Immature natural killer cell (primary cell): ENCODE results near the gene TBC1D16. TPM values are rescaled to one million over a fixed set of nuclear protein-coding genes. Genes with fewer than 3 reads are reported as not detected.
"Not testable (repeated sequence)": the region's sequence is repeated elsewhere in the genome, so short reads cannot be mapped to it uniquely, and the experiment has no call there.

ENCODE experiments used
- DNase-seq, 3 donors: peaks; one replicate each; pipeline ENCODE4 v3.0.0; 2022; ENCODE audit warnings: mixed read lengths in 1 of 3
- H3K27ac Mint-ChIP-seq, 6 donors: one replicate each; pipeline ENCODE4 v1.8.0; 2020; ENCODE audit warnings: mixed read lengths in 6 of 6, mild to moderate bottlenecking in 5 of 6, inconsistent platforms in 4 of 6, moderate library complexity in 3 of 6
- H3K27me3 Mint-ChIP-seq, 3 donors: one replicate each; pipeline ENCODE4 v1.8.0; 2020 to 2021; ENCODE audit warnings: low read depth in 3 of 3, mild to moderate bottlenecking in 3 of 3, mixed read lengths in 3 of 3, moderate library complexity in 3 of 3, inconsistent platforms in 1 of 3
- H3K36me3 Mint-ChIP-seq, 3 donors: one replicate each; pipeline ENCODE4 v1.8.0; 2020; ENCODE audit warnings: mixed read lengths in 3 of 3, inconsistent platforms in 2 of 3, mild to moderate bottlenecking in 2 of 3
- H3K4me1 Mint-ChIP-seq, 2 donors: one replicate each; pipeline ENCODE4 v1.8.0; 2020; ENCODE audit warnings: inconsistent platforms in 2 of 2, mild to moderate bottlenecking in 2 of 2, mixed read lengths in 2 of 2, moderate library complexity in 1 of 2
- H3K4me3 Mint-ChIP-seq, 5 donors: one replicate each; pipeline ENCODE4 v1.8.0; 2020; ENCODE audit warnings: mild to moderate bottlenecking in 5 of 5, mixed read lengths in 5 of 5, inconsistent platforms in 3 of 5, moderate library complexity in 3 of 5
- H3K9me3 Mint-ChIP-seq, 6 donors: one replicate each; pipeline ENCODE4 v1.8.0; 2020; ENCODE audit warnings: mild to moderate bottlenecking in 6 of 6, mixed read lengths in 6 of 6, inconsistent platforms in 4 of 6, moderate library complexity in 3 of 6
- polyA plus RNA-seq, 3 donors: library from polyadenylated mRNA; unstranded; fragments of 300-500 nt; fragmentation: Illumina TruSeq; gene quantifications; one replicate each; pipeline ENCODE4 v1.2.3, GENCODE V29; 2021

The TBC1D16 gene
- polyA plus RNA-seq, 3 donors from 2014 or later: 0.27 TPM; not detected in 2

- no peak for DNase-seq
- H3K9me3 Mint-ChIP-seq: no peaks in the 10 kb centered on the region
- H3K4me1 Mint-ChIP-seq: peaks cover 36 to 37% of the 10 kb centered on the region in 2 donors
- H3K36me3 Mint-ChIP-seq: no peaks in the 10 kb centered on the region
- peaks cover 5 to 16% (median 6%) of the 10 kb centered on the region in 3 donors for H3K27me3 Mint-ChIP-seq
- H3K4me3 Mint-ChIP-seq: no peak overlapping the region
- H3K27ac Mint-ChIP-seq: peak overlapping the region in 2 of 6 donors; percentile 39 to 60
These were observed 35.5 kb downstream of the TBC1D16 start for GRCh38 chr17:80000136-80000535.

- Mint-ChIP-seq H3K4me3 (peak overlapping the region; percentile 72 to 85 (median 81)), H3K9me3 (no peaks in the 10 kb centered on the region), H3K27ac (peak overlapping the region; percentile 93 to 99 (median 96)), H3K27me3 (peaks cover 9 to 25% (median 13%) of the 10 kb centered on the region in 3 donors), H3K36me3 (no peaks in the 10 kb centered on the region), H3K4me1 (peaks cover 52 to 53% of the 10 kb centered on the region in 2 donors)
- DNase-seq: peak; percentile 88 to 89 (median 89)
These were observed 38.5 kb downstream of the TBC1D16 start for GRCh38 chr17:79997011-79997660.

- peak; percentile 31 to 51 (median 44) for DNase-seq
- peaks cover 9 to 25% (median 13%) of the 10 kb centered on the region in 3 donors for H3K27me3 Mint-ChIP-seq
- H3K4me3 Mint-ChIP-seq: peak overlapping the region; percentile 72 to 85 (median 81)
- H3K36me3 Mint-ChIP-seq: no peaks in the 10 kb centered on the region
- peaks cover 53% of the 10 kb centered on the region in 2 donors for H3K4me1 Mint-ChIP-seq
- peak overlapping the region; percentile 93 to 99 (median 96) for H3K27ac Mint-ChIP-seq
- no peaks in the 10 kb centered on the region for H3K9me3 Mint-ChIP-seq
These were observed 39.4 kb downstream of the TBC1D16 start for GRCh38 chr17:79996291-79996690.

- Mint-ChIP-seq H3K4me1 (peaks cover 53 to 56% of the 10 kb centered on the region in 2 donors), H3K36me3 (no peaks in the 10 kb centered on the region), H3K9me3 (no peaks in the 10 kb centered on the region), H3K27ac (peak overlapping the region in 5 of 6 donors; percentile 94 to 99 (median 97)), H3K4me3 (peak overlapping the region in 4 of 5 donors; percentile 26 to 85 (median 80)), H3K27me3 (peaks cover 9 to 25% (median 14%) of the 10 kb centered on the region in 3 donors)
- no peak for DNase-seq
These were observed 40.0 kb downstream of the TBC1D16 start for GRCh38 chr17:79995696-79996095.

- Mint-ChIP-seq H3K4me1 (peaks cover 53 to 56% of the 10 kb centered on the region in 2 donors), H3K4me3 (peak overlapping the region in 4 of 5 donors; percentile 10 to 42 (median 28))
These were observed 41.1 kb downstream of the TBC1D16 start for GRCh38 chr17:79994602-79995001.

GRCh38 chr17:79994228-79994569 is 41.5 kb downstream of the TBC1D16 start:
- not testable (repeated sequence) for DNase-seq, H3K4me3 Mint-ChIP-seq, H3K9me3 Mint-ChIP-seq, H3K36me3 Mint-ChIP-seq
- peak overlapping the region in 2 of 6 donors; percentile 16 to 94 for H3K27ac Mint-ChIP-seq
- peaks cover 53 to 55% of the 10 kb centered on the region in 2 donors for H3K4me1 Mint-ChIP-seq
- peaks cover 11 to 25% (median 14%) of the 10 kb centered on the region in 3 donors for H3K27me3 Mint-ChIP-seq

More at GRCh38 chr17:79994602-79995001, 41.1 kb downstream of the TBC1D16 start:
- Mint-ChIP-seq H3K27ac (peak overlapping the region in 3 of 6 donors; percentile 26 to 94 (median 64)), H3K27me3 (peaks cover 11 to 25% (median 14%) of the 10 kb centered on the region in 3 donors), H3K36me3 (no peaks in the 10 kb centered on the region), H3K9me3 (no peaks in the 10 kb centered on the region)
- no peak for DNase-seq

- no peak overlapping the region for H3K4me3 Mint-ChIP-seq
- no peak for DNase-seq
- peaks cover 51 to 53% of the 10 kb centered on the region in 2 donors for H3K4me1 Mint-ChIP-seq
These were observed 42.1 kb downstream of the TBC1D16 start for GRCh38 chr17:79993390-79994227.

GRCh38 chr17:79992649-79993389 is 42.9 kb downstream of the TBC1D16 start:
- Mint-ChIP-seq H3K9me3 (no peaks in the 10 kb centered on the region), H3K4me3 (peak overlapping the region; percentile 18 to 73 (median 73)), H3K4me1 (peaks cover 43 to 47% of the 10 kb centered on the region in 2 donors), H3K27me3 (peaks cover 11 to 22% (median 14%) of the 10 kb centered on the region in 3 donors), H3K36me3 (no peaks in the 10 kb centered on the region), H3K27ac (peak overlapping the region in 2 of 6 donors; percentile 36 to 68)
- DNase-seq: no peak

More at GRCh38 chr17:79993390-79994227, 42.1 kb downstream of the TBC1D16 start:
- Mint-ChIP-seq H3K27me3 (peaks cover 11 to 25% (median 13%) of the 10 kb centered on the region in 3 donors), H3K27ac (peak overlapping the region in 1 of 6 donors; percentile 36), H3K9me3 (no peaks in the 10 kb centered on the region), H3K36me3 (no peaks in the 10 kb centered on the region)

GRCh38 chr17:79991924-79992648 is 43.6 kb downstream of the TBC1D16 start:
- H3K9me3 Mint-ChIP-seq: no peaks in the 10 kb centered on the region
- H3K4me3 Mint-ChIP-seq: peak overlapping the region; percentile 30 to 73 (median 73)
- peak overlapping the region in 1 of 6 donors; percentile 68 for H3K27ac Mint-ChIP-seq
- no peak for DNase-seq
- no peaks in the 10 kb centered on the region for H3K36me3 Mint-ChIP-seq
- peaks cover 9 to 16% (median 12%) of the 10 kb centered on the region in 3 donors for H3K27me3 Mint-ChIP-seq
- peaks cover 36 to 40% of the 10 kb centered on the region in 2 donors for H3K4me1 Mint-ChIP-seq

- no peak overlapping the region for H3K27ac Mint-ChIP-seq
- H3K9me3 Mint-ChIP-seq: no peaks in the 10 kb centered on the region
- peak overlapping the region in 4 of 5 donors; percentile 30 to 69 (median 46) for H3K4me3 Mint-ChIP-seq
- H3K4me1 Mint-ChIP-seq: peaks cover 28 to 32% of the 10 kb centered on the region in 2 donors
- peaks cover 8 to 11% (median 10%) of the 10 kb centered on the region in 3 donors for H3K27me3 Mint-ChIP-seq
- no peaks in the 10 kb centered on the region for H3K36me3 Mint-ChIP-seq
- peak; percentile 54 to 64 (median 58) for DNase-seq
These were observed 44.3 kb downstream of the TBC1D16 start for GRCh38 chr17:79991140-79991923.

GRCh38 chr17:79990704-79991103 is 45.0 kb downstream of the TBC1D16 start:
- peak overlapping the region in 1 of 6 donors; percentile 17 for H3K27ac Mint-ChIP-seq
- H3K27me3 Mint-ChIP-seq: peaks cover 8 to 11% (median 10%) of the 10 kb centered on the region in 3 donors
- no peaks in the 10 kb centered on the region for H3K9me3 Mint-ChIP-seq
- H3K4me1 Mint-ChIP-seq: peaks cover 22 to 26% of the 10 kb centered on the region in 2 donors
- no peak for DNase-seq
- H3K4me3 Mint-ChIP-seq: peak overlapping the region in 2 of 5 donors; percentile 30 to 45
- H3K36me3 Mint-ChIP-seq: no peaks in the 10 kb centered on the region

GRCh38 chr17:79990051-79990592 is 45.5 kb downstream of the TBC1D16 start:
- H3K27me3 Mint-ChIP-seq: peaks cover 6 to 11% (median 10%) of the 10 kb centered on the region in 3 donors
- H3K4me1 Mint-ChIP-seq: peaks cover 16 to 22% of the 10 kb centered on the region in 2 donors
- no peak overlapping the region for H3K4me3 Mint-ChIP-seq
- no peak for DNase-seq
- H3K27ac Mint-ChIP-seq: peak overlapping the region in 1 of 6 donors; percentile 17
- H3K9me3 Mint-ChIP-seq: no peaks in the 10 kb centered on the region
- no peaks in the 10 kb centered on the region for H3K36me3 Mint-ChIP-seq
